ENCODE measurements around the gene TYK2. TPM values are rescaled to one million over a fixed set of nuclear protein-coding genes. Genes with fewer than 3 reads are reported as not detected.

The TYK2 gene
- total RNA-seq, 1 experiment from 2014 or later = 28.2 TPM

- DNase-seq (ENCODE audit: low spot score) = peak; percentile 76
Measured at GRCh38 chr19:10315335-10316214, 64.8 kb downstream of the TYK2 start, which contains the start of gene FDX2. TSS of gene FDX2 (minus strand) at chr19:10316015. CDS start at chr19:10315996, 19 bp downstream.

GRCh38 chr19:10309423-10309822 lies 70.9 kb downstream of the TYK2 start, which contains the start of gene ZGLP1:
TSS of gene ZGLP1 (minus strand) at chr19:10309815.
- no peak for DNase-seq (ENCODE audit: low spot score)

- DNase-seq (ENCODE audit: low spot score) = no peak
Measured at GRCh38 chr19:10306327-10306726, 74.0 kb downstream of the TYK2 start.

- no peak for DNase-seq (ENCODE audit: low spot score)
Measured at GRCh38 chr19:10305139-10305806, 75.1 kb downstream of the TYK2 start.

Other genes starting within 250 kb of the TYK2 start
- gene DNMT1, start 185.6 kb downstream of the TYK2 start, total RNA-seq (2014; rRNA removed; shearing (Covaris generic)) = 56.5 and 102 TPM in 2 replicates
- 1.7 and 3.0 TPM in 2 replicates for gene S1PR2, start 149.2 kb downstream of the TYK2 start, total RNA-seq (2014; rRNA removed; shearing (Covaris generic))
- 54.6 and 59.5 TPM in 2 replicates for gene MRPL4, start 128.4 kb downstream of the TYK2 start, total RNA-seq (2014; rRNA removed; shearing (Covaris generic))
- 0.06 and 0.12 TPM in 2 replicates for gene ICAM1, start 109.5 kb downstream of the TYK2 start, total RNA-seq (2014; rRNA removed; shearing (Covaris generic))
- 0.15 TPM in 1 of 2 replicates, not detected in the other for gene ICAM4, start 93.6 kb downstream of the TYK2 start, total RNA-seq (2014; rRNA removed; shearing (Covaris generic))
- gene ICAM5, start 90.6 kb downstream of the TYK2 start, total RNA-seq (2014; rRNA removed; shearing (Covaris generic)) = 0.87 and 1.5 TPM in 2 replicates
- 0.18 and 1.8 TPM in 2 replicates for gene ZGLP1, start 70.8 kb downstream of the TYK2 start, total RNA-seq (2014; rRNA removed; shearing (Covaris generic))
- 23.6 and 40.0 TPM in 2 replicates for gene FDX2, start 64.6 kb downstream of the TYK2 start, total RNA-seq (2014; rRNA removed; shearing (Covaris generic))
- 7.1 and 8.2 TPM in 2 replicates for gene RAVER1, start 47.0 kb downstream of the TYK2 start, total RNA-seq (2014; rRNA removed; shearing (Covaris generic))
- gene ICAM3, start 40.9 kb downstream of the TYK2 start, total RNA-seq (2014; rRNA removed; shearing (Covaris generic)) = 7.3 and 11.2 TPM in 2 replicates
- 105 and 132 TPM in 2 replicates for gene CDC37, start 23.0 kb upstream of the TYK2 start, total RNA-seq (2014; rRNA removed; shearing (Covaris generic))
- 1.0 and 1.1 TPM in 2 replicates for gene PDE4A, start 40.0 kb upstream of the TYK2 start, total RNA-seq (2014; rRNA removed; shearing (Covaris generic))
- 40.9 and 43.3 TPM in 2 replicates for gene KEAP1, start 122.8 kb upstream of the TYK2 start, total RNA-seq (2014; rRNA removed; shearing (Covaris generic))
- gene S1PR5, start 136.9 kb upstream of the TYK2 start, total RNA-seq (2014; rRNA removed; shearing (Covaris generic)) = 1.0 and 1.7 TPM in 2 replicates
- 13.1 and 18.6 TPM in 2 replicates for gene ATG4D, start 163.3 kb upstream of the TYK2 start, total RNA-seq (2014; rRNA removed; shearing (Covaris generic))
- 7.7 and 8.3 TPM in 2 replicates for gene KRI1, start 185.4 kb upstream of the TYK2 start, total RNA-seq (2014; rRNA removed; shearing (Covaris generic))
- 3.2 and 5.2 TPM in 2 replicates for gene CDKN2D, start 188.4 kb upstream of the TYK2 start, total RNA-seq (2014; rRNA removed; shearing (Covaris generic))
- gene AP1M2, start 206.7 kb upstream of the TYK2 start, total RNA-seq (2014; rRNA removed; shearing (Covaris generic)) = 7.8 and 14.8 TPM in 2 replicates
- gene SLC44A2, start 245.0 kb upstream of the TYK2 start, total RNA-seq (2014; rRNA removed; shearing (Covaris generic)) = 9.9 and 11.8 TPM in 2 replicates